Skeletal muscle tissue (tissue), 4 donors: ENCODE measurements around the gene PRDM11. TPM values are rescaled to one million over a fixed set of nuclear protein-coding genes. Genes with fewer than 3 reads are reported as not detected.

Experiments used
- H3K27ac ChIP-seq: one replicate; pipeline ENCODE4 v1.7.0; 2013; ENCODE audit warnings: mild to moderate bottlenecking, low read depth, low read length, inconsistent platforms
- H3K27me3 ChIP-seq, 3 donors: one replicate each; pipeline ENCODE4 v1.7.0; 2013; ENCODE audit warnings: low read length in 3 of 3; ENCODE audit not compliant: control insufficient read depth in 3 of 3, insufficient read depth in 3 of 3
- H3K36me3 ChIP-seq, 3 donors: one replicate each; pipeline ENCODE4 v1.7.0; 2013; ENCODE audit warnings: low read length in 3 of 3; ENCODE audit not compliant: control insufficient read depth in 3 of 3, insufficient read depth in 3 of 3
- H3K4me1 ChIP-seq, 3 donors: one replicate each; pipeline ENCODE4 v1.7.0; 2013; ENCODE audit warnings: low read length in 3 of 3, mild to moderate bottlenecking in 3 of 3; ENCODE audit not compliant: control insufficient read depth in 3 of 3, insufficient read depth in 3 of 3
- H3K4me3 ChIP-seq, 3 donors: one replicate each; pipeline ENCODE4 v1.7.0; 2013; ENCODE audit warnings: low read length in 3 of 3
- H3K9ac ChIP-seq, 3 donors: one replicate each; pipeline ENCODE4 v1.7.0; 2013; ENCODE audit warnings: low read length in 3 of 3, mild to moderate bottlenecking in 3 of 3, moderate library complexity in 2 of 3, low read depth in 1 of 3
- H3K9me3 ChIP-seq, 3 donors: one replicate each; pipeline ENCODE4 v1.7.0; 2013; ENCODE audit warnings: low read length in 3 of 3; ENCODE audit not compliant: control insufficient read depth in 3 of 3
- total RNA-seq: library from RNA; depleted of rRNA; stranded (reverse); fragments of >200 nt; gene quantifications from one replicate; pipeline ENCODE4 v1.2.3, GENCODE V29; 2014
- donor health status: Osteomylitis.

The PRDM11 gene
- total RNA-seq, 1 donor from 2014 or later: 9.4 TPM

DNA sequence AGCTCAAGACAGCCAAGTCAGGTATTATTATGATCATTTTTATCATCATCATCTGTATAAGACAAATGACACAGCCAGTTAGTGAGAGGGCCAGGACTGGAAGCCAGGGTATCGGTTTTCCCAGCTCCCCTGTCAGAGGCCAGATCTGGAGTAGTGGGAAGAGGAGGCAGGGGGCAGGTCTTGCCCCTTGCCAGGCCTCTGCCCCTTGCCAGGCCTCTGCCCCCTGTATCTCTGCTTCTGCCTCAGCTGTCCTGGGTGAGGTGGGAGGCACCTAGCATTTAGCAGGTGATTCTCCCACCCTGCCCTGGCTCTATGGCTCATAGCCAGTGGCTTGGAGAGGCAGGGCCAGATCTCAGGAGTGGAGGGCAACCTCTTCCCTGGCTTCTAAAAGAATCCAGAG lies 67.3 kb downstream of the PRDM11 start:
- peak overlapping the region in 1 of 3 donors; percentile 50 for H3K9ac ChIP-seq
- H3K9me3 ChIP-seq: no peaks in the 10 kb centered on the region
- peak overlapping the region in 1 of 3 donors; percentile 29 for H3K4me3 ChIP-seq
- no peak overlapping the region for H3K27ac ChIP-seq
- H3K27me3 ChIP-seq: no peaks in the 10 kb centered on the region
- H3K36me3 ChIP-seq: peaks cover 0 to 2% (median 0%) of the 10 kb centered on the region in 3 donors
- H3K4me1 ChIP-seq: peaks cover 25 to 48% (median 44%) of the 10 kb centered on the region in 3 donors

- H3K36me3 ChIP-seq: peaks cover 0 to 2% (median 2%) of the 10 kb centered on the region in 3 donors
- H3K27ac ChIP-seq: no peak overlapping the region
Observed at GRCh38 chr11:45215098-45215865, 68.8 kb downstream of the PRDM11 start.

DNA sequence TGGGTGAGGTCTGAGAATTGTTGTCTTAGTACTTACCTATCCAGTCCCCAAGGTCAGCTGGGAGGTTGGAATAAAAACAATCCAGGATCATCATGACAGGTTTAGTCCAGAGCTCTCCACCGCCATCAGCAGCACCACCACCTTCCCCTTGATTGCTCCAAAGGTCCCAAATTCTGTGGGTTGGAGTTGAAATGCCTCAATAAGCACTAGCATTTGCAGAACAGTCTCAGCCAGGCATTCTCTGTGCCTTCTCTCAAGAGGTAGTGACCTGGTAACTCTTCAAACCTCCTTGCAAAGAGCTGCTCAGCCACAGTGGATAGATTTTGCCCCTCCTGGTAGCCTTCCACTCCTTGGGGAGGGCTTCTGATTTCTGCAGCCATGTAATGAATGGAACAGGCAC lies 69.6 kb downstream of the PRDM11 start:
- Histone ChIP-seq H3K4me3 (no peak overlapping the region), H3K27me3 (no peaks in the 10 kb centered on the region), H3K9ac (no peak overlapping the region), H3K27ac (no peak overlapping the region), H3K9me3 (no peaks in the 10 kb centered on the region), H3K36me3 (peaks cover 0 to 2% (median 2%) of the 10 kb centered on the region in 3 donors), H3K4me1 (peaks cover 7 to 28% (median 26%) of the 10 kb centered on the region in 3 donors)

More at GRCh38 chr11:45215098-45215865, 68.8 kb downstream of the PRDM11 start:
- Histone ChIP-seq H3K9ac (no peak overlapping the region), H3K4me3 (no peak overlapping the region), H3K27me3 (no peaks in the 10 kb centered on the region), H3K9me3 (no peaks in the 10 kb centered on the region), H3K4me1 (peaks cover 14 to 35% (median 33%) of the 10 kb centered on the region in 3 donors)

DNA sequence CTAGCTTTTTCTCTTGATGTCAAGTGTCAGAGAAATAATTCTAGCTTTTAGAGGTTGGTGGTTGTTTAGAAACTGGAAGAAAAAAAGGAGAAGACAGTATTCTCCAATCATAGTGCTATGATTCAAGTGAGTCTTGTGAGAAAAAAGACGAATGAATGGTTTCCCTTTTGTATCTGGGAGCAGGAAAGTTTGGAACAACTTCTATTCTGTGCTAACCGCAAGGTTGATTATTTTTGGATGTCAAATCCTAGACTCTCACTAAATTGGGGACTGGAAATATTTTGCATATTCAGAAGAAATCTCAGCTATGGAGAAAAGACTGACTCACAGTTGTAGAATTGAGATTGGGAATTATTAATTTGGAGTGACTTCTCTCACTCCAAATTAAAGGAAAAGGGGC lies 70.5 kb downstream of the PRDM11 start:
- Histone ChIP-seq H3K27ac (no peak overlapping the region), H3K9ac (no peak overlapping the region), H3K9me3 (no peaks in the 10 kb centered on the region), H3K4me1 (peaks cover 6 to 25% (median 23%) of the 10 kb centered on the region in 3 donors), H3K27me3 (no peaks in the 10 kb centered on the region), H3K4me3 (no peak overlapping the region), H3K36me3 (peaks cover 0 to 5% (median 2%) of the 10 kb centered on the region in 3 donors)

DNA sequence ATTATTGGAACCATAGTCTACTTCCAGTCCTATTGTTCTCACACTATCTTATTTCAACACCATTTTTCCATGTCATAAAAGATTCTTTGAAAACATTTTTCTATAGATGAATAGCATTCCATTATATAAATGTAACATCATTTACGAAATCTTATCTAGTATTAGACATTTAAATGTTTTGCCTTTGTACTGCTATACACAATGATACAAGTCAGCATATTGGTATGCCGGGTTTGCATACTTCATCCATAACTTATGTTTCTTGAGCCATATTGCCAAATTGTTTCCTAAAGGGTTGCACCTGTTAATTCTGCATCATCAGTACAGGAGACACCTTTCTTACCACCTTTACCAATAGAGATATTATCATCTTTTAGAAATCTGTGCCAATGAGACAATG lies 71.6 kb downstream of the PRDM11 start:
- Histone ChIP-seq H3K36me3 (peaks cover 0 to 4% (median 2%) of the 10 kb centered on the region in 3 donors), H3K27ac (no peak overlapping the region)

GRCh38 chr11:45218705-45219104 lies 72.3 kb downstream of the PRDM11 start:
- Histone ChIP-seq H3K36me3 (peaks cover 0 to 4% (median 2%) of the 10 kb centered on the region in 3 donors), H3K9me3 (no peaks in the 10 kb centered on the region)

More for the DNA sequence above, 71.6 kb downstream of the PRDM11 start:
- no peaks in the 10 kb centered on the region for H3K9me3 ChIP-seq
- no peaks in the 10 kb centered on the region for H3K27me3 ChIP-seq
- peaks cover 6 to 25% (median 22%) of the 10 kb centered on the region in 3 donors for H3K4me1 ChIP-seq
- no peak overlapping the region for H3K4me3 ChIP-seq
- no peak overlapping the region for H3K9ac ChIP-seq

GRCh38 chr11:45219411-45219810 lies 73.0 kb downstream of the PRDM11 start:
- H3K4me1 ChIP-seq: peaks cover 1 to 13% (median 10%) of the 10 kb centered on the region in 3 donors

More at GRCh38 chr11:45218705-45219104, 72.3 kb downstream of the PRDM11 start:
- no peak overlapping the region for H3K9ac ChIP-seq
- no peak overlapping the region for H3K4me3 ChIP-seq
- peaks cover 3 to 19% (median 15%) of the 10 kb centered on the region in 3 donors for H3K4me1 ChIP-seq
- H3K27me3 ChIP-seq: no peaks in the 10 kb centered on the region
- H3K27ac ChIP-seq: no peak overlapping the region

DNA sequence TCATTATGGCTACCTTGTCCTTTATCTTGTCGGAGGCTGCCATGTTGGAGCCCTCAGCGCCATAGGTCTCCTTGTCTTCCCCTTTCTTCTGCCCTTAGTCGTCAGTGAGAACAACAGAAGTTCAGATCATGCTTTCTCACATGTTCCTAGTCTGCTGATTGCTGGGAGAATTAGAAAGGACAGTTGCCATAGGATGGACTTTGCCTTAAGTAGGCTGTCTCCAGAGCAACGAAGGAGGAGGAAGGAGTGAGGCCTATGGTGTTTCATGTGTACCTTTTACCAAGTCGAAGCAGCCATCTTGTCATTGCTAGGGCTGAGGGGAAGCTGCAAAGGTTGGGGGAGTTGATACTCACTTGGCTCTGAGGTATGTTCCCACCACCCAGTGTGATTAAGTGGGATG lies 77.1 kb downstream of the PRDM11 start:
- Histone ChIP-seq H3K9ac (no peak overlapping the region), H3K9me3 (no peaks in the 10 kb centered on the region), H3K4me1 (no peaks in the 10 kb centered on the region), H3K36me3 (peaks cover 16 to 26% (median 19%) of the 10 kb centered on the region in 3 donors), H3K27me3 (no peaks in the 10 kb centered on the region), H3K27ac (no peak overlapping the region), H3K4me3 (no peak overlapping the region)

More at GRCh38 chr11:45219411-45219810, 73.0 kb downstream of the PRDM11 start:
- no peak overlapping the region for H3K9ac ChIP-seq
- H3K36me3 ChIP-seq: peaks cover 2 to 4% (median 4%) of the 10 kb centered on the region in 3 donors
- H3K27me3 ChIP-seq: no peaks in the 10 kb centered on the region
- no peak overlapping the region for H3K4me3 ChIP-seq
- H3K9me3 ChIP-seq: no peaks in the 10 kb centered on the region
- H3K27ac ChIP-seq: no peak overlapping the region

- Histone ChIP-seq H3K27me3 (no peaks in the 10 kb centered on the region), H3K9ac (no peak overlapping the region), H3K4me1 (no peaks in the 10 kb centered on the region), H3K27ac (no peak overlapping the region), H3K9me3 (no peaks in the 10 kb centered on the region), H3K36me3 (peaks cover 16 to 26% (median 16%) of the 10 kb centered on the region in 3 donors), H3K4me3 (no peak overlapping the region)
Observed at GRCh38 chr11:45224766-45225165, 78.3 kb downstream of the PRDM11 start.

DNA sequence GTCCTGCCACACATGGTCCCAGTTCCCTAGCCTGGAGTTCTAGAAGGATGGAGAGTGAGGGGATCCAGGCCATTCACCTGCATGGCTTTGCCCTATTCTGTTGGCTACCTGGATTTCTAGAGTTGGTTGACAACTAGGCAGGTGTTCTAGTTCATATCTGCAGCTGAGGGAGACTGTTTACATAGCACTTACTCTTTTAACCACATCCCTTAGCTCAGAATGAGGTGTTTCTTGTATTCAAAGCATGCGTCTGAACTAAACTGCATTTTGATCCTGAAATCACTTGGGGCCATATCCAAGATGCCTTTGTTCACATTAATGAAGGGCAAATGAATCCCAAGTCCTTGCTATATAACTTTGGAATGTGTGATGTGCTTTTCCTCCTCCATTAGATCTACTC lies 78.8 kb downstream of the PRDM11 start:
- Histone ChIP-seq H3K9ac (no peak overlapping the region), H3K4me1 (no peaks in the 10 kb centered on the region), H3K27ac (no peak overlapping the region), H3K36me3 (peaks cover 16 to 26% (median 16%) of the 10 kb centered on the region in 3 donors), H3K4me3 (no peak overlapping the region), H3K27me3 (no peaks in the 10 kb centered on the region), H3K9me3 (no peaks in the 10 kb centered on the region)
